C1 segment of cervical spinal cord (tissue), 14 donors: ENCODE measurements around the gene PDGFRB.
A peak's percentile ranks its signal among the peaks of the same experiment; 100 is the strongest.

Experiments used
- DNase-seq, 14 donors: peaks; one replicate each; lab custom pipeline; 2025; lab: John Stamatoyannopoulos, UW

PDGFRB gene

DNA sequence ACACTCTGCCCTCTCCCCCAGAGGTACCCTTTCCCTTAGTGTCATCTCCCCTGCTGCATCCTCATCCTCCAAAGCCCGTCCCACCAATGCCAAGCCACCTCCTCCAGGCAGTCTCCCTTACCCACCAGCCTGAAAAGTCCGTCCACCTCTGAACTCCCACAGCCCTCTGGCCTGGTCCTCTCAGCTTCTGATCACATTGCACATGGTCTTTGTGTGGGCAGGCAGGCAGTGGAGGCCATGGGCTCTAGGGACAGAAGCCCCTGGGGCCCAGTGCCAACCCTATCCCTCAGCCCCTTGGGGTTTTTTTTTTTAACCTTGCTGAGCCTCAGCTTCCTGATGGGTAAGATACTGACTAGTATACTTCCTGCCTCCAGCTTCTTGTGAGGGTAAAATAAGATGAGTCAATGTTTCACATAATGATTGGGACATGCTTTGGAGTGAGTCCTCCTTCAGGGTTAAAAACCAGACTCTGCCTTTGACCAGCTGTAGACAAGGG lies 88.7 kb downstream of the PDGFRB start:
- DNase-seq = no peak

DNA sequence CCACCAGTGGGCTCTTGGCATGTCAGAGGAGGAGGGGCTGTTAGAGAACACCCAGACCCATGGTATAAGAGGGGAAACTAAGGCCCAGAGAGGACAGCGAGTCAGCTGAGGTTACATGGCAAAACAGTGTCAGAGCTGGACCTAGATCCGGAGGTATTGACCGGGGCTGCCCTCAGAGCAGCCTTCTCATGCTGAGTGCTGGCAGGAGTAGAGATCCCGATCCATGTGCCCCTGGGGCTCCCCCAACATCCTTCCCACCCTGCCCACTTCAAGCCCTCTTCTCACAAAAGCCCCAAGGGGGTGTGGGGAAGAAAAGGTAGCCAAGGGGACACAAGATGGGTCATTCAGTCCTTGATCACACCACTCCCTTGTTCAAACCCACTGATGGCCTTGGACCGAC lies 89.2 kb downstream of the PDGFRB start:
- DNase-seq = no peak

DNA sequence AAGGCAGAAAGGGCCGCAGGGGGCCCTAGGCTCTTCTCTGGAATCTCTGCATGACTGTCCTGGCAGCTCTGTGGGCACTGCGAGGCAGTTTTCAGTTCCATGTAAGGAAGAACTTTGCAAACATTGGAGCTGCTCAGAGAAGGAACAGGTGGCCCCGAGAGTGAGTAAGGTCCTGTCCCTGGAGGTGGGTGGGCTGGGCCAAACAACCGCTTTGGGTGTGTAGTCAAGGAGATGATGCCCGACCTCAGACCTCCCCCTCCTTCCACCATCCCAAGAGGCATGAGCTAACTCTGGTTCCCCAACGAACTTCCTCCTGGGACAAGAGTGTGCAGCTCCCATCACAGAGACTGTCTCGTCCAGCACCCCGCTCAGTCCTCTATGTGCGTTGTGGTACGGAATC lies 89.8 kb downstream of the PDGFRB start:
- no peak for DNase-seq

DNA sequence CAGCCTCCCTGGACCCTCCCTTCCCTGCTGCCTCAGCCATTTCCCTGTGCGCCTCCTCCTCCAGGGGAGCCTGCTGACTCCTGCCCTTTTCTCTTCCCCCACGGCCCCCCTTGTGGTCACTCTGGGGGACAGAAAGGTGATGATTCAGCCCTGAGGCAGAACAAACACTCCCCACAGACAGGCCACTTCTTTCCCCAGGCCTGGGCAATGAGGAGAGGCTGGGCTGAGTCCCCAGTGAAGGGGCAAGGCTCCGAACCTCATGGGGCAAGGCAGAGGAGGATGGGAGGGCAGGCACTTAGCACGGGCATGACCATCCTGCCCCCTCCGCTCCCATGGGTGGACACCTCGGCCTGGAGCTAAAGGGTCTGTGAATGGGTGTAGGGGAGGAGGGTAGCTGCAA lies 90.3 kb downstream of the PDGFRB start:
- peak in 6 of 14 donors; percentile 20 to 47 (median 31) for DNase-seq

DNA sequence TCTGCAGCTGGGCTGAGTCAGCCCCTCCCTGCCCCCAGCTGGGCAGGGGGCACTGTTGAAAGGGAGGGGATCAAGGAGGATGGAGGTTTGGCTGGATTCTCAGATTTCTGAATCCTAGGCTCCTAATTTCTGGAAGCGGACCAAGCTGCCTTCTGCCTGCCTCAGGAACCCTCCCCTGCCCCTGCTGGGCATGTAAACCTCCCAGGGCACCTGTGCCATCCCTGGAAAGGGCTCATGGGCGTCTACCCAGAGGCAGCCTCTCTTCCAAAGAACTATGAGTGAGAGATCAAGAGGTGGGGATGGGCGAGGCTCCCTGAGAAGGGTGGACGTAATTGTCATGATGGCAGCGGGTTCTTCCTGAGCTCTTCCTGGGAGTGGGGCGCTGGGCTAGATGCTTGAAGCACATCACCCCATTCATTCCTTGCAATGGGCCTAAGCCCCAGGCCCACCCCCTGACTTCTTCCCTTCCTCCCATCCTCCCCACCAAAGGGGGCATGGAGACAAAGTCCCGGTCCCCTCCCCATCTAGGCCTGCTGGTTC lies 90.9 kb downstream of the PDGFRB start:
- DNase-seq = no peak
